Measurements from ENCODE around the gene CCDC92B. TPM values are rescaled to one million over a fixed set of nuclear protein-coding genes. Genes with fewer than 3 reads are reported as not detected.

Gene CCDC92B
- total and polyA plus RNA-seq, 2 of the 13 experiments (the other 11 are each of a cell fraction or from before 2014, with no cell fraction given): not detected

- TF ChIP-seq CCDC6 (CRISPR knock-in tag; IDR thresholded peaks at IDR 0.05) (0 out of 2 replicates have a peak, but pooled peaks have one; percentile 42), SPEN (CRISPR knock-in tag; IDR thresholded peaks at IDR 0.05; ENCODE audit: low read depth) (peak; percentile 43; the same call in 1 of the 2 replicates), ZNF678 (CRISPR knock-in tag; IDR thresholded peaks at IDR 0.05) (0 out of 2 replicates have a peak, but pooled peaks have one; percentile 17), GATAD2A (CRISPR knock-in tag; IDR thresholded peaks at IDR 0.05) (no peak), ZNF672 (CRISPR knock-in tag; IDR thresholded peaks at IDR 0.05) (0 out of 2 replicates have a peak, but pooled peaks have one; percentile 47), ARHGAP35 (CRISPR knock-in tag; IDR thresholded peaks at IDR 0.05; ENCODE audit: borderline replicate concordance) (0 out of 2 replicates have a peak, but pooled peaks have one; percentile 43), EEA1 (CRISPR knock-in tag; IDR thresholded peaks at IDR 0.05; ENCODE audit: borderline replicate concordance) (peak; percentile 44; the same call in 1 of the 2 replicates), CENPX (CRISPR knock-in tag; IDR thresholded peaks at IDR 0.05) (no peak), CREM (IDR thresholded peaks at IDR 0.05) (no peak), CREM (CRISPR knock-in tag; IDR thresholded peaks at IDR 0.05) (no peak), ZMYM2 (CRISPR knock-in tag; IDR thresholded peaks at IDR 0.05) (no peak), HNF1A (IDR thresholded peaks at IDR 0.05; ENCODE audit: low read depth) (no peak), HNF1A (CRISPR knock-in tag; IDR thresholded peaks at IDR 0.05; ENCODE audit: borderline replicate concordance) (no peak), HOXA3 (CRISPR knock-in tag; IDR thresholded peaks at IDR 0.05) (peak; percentile 56; the same call in 1 of the 2 replicates), BORCS8-MEF2B (CRISPR knock-in tag; IDR thresholded peaks at IDR 0.05) (0 out of 2 replicates have a peak, but pooled peaks have one; percentile 46), AKAP8 (CRISPR knock-in tag; IDR thresholded peaks at IDR 0.05) (peak; percentile 34; the same call in 1 of the 2 replicates), ZNF281 (CRISPR knock-in tag; IDR thresholded peaks at IDR 0.05; ENCODE audit: borderline replicate concordance) (peak; percentile 11; the same call in 1 of the 2 replicates), ZNF740 (CRISPR knock-in tag; IDR thresholded peaks at IDR 0.05) (no peak), RORA (CRISPR knock-in tag; IDR thresholded peaks at IDR 0.05) (no peak), PBX2 (CRISPR knock-in tag; IDR thresholded peaks at IDR 0.05) (no peak), ZNF451 (CRISPR knock-in tag; IDR thresholded peaks at IDR 0.05) (no peak), MAX (IDR thresholded peaks at IDR 0.05) (peak; percentile 62), ZNF160 (CRISPR knock-in tag; IDR thresholded peaks at IDR 0.05) (peak; percentile 76)
These were observed 27.3 kb upstream of the CCDC92B start (continued) for GRCh38 chr17:2776589-2777241.
